Measurements from ENCODE around the gene SLC27A5. TPM values are rescaled to one million over a fixed set of nuclear protein-coding genes. Genes with fewer than 3 reads are reported as not detected.

SLC27A5 gene
- total and polyA plus RNA-seq, 9 of the 15 experiments (the other 6 are each of a cell fraction or from before 2014, with no cell fraction given): 42.2 to 318 (median 64.7) TPM

DNA sequence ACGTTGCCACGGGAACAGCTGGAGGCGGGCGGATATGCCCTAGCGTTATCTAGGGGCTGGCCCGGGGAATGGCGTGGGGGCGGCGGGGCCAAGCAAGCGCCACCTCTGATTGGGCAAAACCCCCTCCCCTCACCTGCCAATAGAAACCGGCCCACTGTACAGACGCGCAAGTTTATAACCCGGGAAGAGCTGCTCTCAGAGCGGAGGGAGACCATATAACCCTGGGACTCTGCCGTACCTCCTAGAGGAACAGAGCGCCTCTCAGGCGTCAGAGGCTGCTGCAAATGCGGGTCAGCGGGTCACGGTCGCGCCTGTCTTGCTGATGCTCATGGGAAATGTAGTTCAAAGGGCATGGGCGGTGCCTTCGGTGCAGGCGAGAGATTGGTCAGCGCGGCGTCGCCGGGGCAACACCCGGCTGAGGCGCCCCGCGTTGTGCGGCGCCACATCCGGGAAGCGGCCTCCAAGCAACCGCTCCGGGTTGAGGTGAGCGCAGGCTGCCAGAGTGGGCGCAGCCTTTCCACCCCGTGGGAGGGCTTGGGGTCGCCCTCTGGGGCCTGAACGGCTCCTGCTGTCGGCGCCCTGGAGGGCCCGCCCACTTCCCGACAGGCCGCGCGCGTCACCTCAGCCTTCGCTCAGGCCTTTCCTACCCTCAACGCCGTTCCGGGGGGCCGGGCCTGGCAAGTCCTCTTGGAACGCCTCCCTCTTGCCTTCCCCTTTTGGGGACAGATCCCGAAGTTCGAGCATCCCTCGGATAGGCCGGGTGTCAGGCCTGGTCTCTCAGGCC, 35.9 kb downstream of the SLC27A5 start, which contains the start of gene ZNF446 (continued):
- TF ChIP-seq, protein P1, sequence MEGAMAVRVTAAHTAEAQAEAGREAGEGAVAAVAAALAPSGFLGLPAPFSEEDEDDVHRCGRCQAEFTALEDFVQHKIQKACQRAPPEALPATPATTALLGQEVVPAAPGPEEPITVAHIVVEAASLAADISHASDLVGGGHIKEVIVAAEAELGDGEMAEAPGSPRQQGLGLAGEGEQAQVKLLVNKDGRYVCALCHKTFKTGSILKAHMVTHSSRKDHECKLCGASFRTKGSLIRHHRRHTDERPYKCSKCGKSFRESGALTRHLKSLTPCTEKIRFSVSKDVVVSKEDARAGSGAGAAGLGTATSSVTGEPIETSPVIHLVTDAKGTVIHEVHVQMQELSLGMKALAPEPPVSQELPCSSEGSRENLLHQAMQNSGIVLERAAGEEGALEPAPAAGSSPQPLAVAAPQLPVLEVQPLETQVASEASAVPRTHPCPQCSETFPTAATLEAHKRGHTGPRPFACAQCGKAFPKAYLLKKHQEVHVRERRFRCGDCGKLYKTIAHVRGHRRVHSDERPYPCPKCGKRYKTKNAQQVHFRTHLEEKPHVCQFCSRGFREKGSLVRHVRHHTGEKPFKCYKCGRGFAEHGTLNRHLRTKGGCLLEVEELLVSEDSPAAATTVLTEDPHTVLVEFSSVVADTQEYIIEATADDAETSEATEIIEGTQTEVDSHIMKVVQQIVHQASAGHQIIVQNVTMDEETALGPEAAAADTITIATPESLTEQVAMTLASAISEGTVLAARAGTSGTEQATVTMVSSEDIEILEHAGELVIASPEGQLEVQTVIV (CRISPR knock-in tag; IDR thresholded peaks at IDR 0.05; ENCODE audit: borderline replicate concordance): peak; percentile 88
- TF ChIP-seq KLF10 (CRISPR knock-in tag; IDR thresholded peaks at IDR 0.05): no peak
- TF ChIP-seq, protein P2, sequence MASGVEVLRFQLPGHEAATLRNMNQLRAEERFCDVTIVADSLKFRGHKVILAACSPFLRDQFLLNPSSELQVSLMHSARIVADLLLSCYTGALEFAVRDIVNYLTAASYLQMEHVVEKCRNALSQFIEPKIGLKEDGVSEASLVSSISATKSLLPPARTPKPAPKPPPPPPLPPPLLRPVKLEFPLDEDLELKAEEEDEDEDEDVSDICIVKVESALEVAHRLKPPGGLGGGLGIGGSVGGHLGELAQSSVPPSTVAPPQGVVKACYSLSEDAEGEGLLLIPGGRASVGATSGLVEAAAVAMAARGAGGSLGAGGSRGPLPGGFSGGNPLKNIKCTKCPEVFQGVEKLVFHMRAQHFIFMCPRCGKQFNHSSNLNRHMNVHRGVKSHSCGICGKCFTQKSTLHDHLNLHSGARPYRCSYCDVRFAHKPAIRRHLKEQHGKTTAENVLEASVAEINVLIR (CRISPR knock-in tag; IDR thresholded peaks at IDR 0.05): peak; percentile 62
- TF ChIP-seq, protein P3, sequence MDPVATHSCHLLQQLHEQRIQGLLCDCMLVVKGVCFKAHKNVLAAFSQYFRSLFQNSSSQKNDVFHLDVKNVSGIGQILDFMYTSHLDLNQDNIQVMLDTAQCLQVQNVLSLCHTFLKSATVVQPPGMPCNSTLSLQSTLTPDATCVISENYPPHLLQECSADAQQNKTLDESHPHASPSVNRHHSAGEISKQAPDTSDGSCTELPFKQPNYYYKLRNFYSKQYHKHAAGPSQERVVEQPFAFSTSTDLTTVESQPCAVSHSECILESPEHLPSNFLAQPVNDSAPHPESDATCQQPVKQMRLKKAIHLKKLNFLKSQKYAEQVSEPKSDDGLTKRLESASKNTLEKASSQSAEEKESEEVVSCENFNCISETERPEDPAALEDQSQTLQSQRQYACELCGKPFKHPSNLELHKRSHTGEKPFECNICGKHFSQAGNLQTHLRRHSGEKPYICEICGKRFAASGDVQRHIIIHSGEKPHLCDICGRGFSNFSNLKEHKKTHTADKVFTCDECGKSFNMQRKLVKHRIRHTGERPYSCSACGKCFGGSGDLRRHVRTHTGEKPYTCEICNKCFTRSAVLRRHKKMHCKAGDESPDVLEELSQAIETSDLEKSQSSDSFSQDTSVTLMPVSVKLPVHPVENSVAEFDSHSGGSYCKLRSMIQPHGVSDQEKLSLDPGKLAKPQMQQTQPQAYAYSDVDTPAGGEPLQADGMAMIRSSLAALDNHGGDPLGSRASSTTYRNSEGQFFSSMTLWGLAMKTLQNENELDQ (CRISPR knock-in tag; IDR thresholded peaks at IDR 0.05; ENCODE audit: borderline replicate concordance): no peak
- TF ChIP-seq PPARD (CRISPR knock-in tag; IDR thresholded peaks at IDR 0.05): no peak
- TF ChIP-seq, protein P4, sequence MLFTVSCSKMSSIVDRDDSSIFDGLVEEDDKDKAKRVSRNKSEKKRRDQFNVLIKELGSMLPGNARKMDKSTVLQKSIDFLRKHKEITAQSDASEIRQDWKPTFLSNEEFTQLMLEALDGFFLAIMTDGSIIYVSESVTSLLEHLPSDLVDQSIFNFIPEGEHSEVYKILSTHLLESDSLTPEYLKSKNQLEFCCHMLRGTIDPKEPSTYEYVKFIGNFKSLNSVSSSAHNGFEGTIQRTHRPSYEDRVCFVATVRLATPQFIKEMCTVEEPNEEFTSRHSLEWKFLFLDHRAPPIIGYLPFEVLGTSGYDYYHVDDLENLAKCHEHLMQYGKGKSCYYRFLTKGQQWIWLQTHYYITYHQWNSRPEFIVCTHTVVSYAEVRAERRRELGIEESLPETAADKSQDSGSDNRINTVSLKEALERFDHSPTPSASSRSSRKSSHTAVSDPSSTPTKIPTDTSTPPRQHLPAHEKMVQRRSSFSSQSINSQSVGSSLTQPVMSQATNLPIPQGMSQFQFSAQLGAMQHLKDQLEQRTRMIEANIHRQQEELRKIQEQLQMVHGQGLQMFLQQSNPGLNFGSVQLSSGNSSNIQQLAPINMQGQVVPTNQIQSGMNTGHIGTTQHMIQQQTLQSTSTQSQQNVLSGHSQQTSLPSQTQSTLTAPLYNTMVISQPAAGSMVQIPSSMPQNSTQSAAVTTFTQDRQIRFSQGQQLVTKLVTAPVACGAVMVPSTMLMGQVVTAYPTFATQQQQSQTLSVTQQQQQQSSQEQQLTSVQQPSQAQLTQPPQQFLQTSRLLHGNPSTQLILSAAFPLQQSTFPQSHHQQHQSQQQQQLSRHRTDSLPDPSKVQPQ (CRISPR knock-in tag; IDR thresholded peaks at IDR 0.05; ENCODE audit: borderline replicate concordance): no peak
- TF ChIP-seq ZNF717 (CRISPR knock-in tag; IDR thresholded peaks at IDR 0.05): 0 out of 2 replicates have a peak, but pooled peaks have one; percentile 8
- TF ChIP-seq BRF1 (IDR thresholded peaks at IDR 0.05; ENCODE audit: borderline replicate concordance, extremely low read depth, insufficient read length): no peak
- peak; percentile 74; the same call in 1 of the 2 replicates for TF ChIP-seq SRSF1 (IDR thresholded peaks at IDR 0.05; ENCODE audit: low read depth, low read length)
- TF ChIP-seq CHD1 (IDR thresholded peaks at IDR 0.05; ENCODE audit: low read length): peak; percentile 45
- TF ChIP-seq, protein P5, sequence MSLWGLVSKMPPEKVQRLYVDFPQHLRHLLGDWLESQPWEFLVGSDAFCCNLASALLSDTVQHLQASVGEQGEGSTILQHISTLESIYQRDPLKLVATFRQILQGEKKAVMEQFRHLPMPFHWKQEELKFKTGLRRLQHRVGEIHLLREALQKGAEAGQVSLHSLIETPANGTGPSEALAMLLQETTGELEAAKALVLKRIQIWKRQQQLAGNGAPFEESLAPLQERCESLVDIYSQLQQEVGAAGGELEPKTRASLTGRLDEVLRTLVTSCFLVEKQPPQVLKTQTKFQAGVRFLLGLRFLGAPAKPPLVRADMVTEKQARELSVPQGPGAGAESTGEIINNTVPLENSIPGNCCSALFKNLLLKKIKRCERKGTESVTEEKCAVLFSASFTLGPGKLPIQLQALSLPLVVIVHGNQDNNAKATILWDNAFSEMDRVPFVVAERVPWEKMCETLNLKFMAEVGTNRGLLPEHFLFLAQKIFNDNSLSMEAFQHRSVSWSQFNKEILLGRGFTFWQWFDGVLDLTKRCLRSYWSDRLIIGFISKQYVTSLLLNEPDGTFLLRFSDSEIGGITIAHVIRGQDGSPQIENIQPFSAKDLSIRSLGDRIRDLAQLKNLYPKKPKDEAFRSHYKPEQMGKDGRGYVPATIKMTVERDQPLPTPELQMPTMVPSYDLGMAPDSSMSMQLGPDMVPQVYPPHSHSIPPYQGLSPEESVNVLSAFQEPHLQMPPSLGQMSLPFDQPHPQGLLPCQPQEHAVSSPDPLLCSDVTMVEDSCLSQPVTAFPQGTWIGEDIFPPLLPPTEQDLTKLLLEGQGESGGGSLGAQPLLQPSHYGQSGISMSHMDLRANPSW (CRISPR knock-in tag; IDR thresholded peaks at IDR 0.05): peak; percentile 93
- TF ChIP-seq ARID2 (IDR thresholded peaks at IDR 0.05): no peak
- no peak for TF ChIP-seq TAF7 (tag; IDR thresholded peaks at IDR 0.05)
- TF ChIP-seq CCAR2 (IDR thresholded peaks at IDR 0.05; ENCODE audit: low read depth, low read length): no peak
- no peak for TF ChIP-seq JUNB (CRISPR knock-in tag; conservative IDR thresholded peaks at IDR 0.05)

All from K562 (cell line).